ENCODE results near the gene RSBN1.
"Not testable (repeated sequence)": the region's sequence is repeated elsewhere in the genome, so short reads cannot be mapped to it uniquely, and the experiment has no call there.

RSBN1 gene

DNA sequence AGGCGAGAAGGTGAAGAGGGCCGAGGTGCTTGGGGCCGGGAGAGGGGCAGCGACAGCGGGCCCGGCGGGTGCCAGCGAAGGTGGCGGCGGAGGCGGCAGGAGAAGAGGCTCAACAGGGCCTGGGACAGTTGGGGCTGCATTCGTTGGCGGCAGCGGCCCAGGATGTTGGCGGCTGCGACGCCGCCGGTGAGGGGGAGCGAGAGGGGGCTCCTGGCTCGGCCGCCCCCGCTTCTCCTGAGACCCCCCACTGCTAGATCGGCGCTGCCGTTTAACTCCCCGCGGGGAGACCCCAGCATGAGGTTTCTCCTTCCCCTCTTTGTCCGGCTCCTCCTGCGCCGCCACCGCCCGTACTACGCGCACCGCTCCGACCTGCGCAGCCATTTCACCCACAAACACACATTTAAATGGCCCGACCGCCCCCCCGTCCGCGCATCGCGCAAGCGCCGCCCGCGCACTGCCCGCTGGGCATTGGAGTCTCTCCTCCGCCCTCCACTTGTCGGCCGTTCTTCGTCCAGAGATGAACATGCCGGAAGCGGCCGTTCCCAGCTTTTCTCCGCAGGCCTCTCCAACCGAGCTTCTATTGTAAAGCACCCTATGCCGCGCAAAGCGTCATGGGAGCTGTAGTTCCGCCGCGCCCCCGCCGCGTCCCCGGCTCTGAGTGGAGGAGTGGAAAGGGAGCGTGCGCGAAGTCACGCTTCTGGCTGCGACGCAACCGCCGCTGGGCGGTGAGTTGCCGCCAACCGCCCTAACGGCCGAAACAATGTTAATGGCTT lies at the start of gene RSBN1:
TSS of gene RSBN1 (minus strand) at position 589 of the 773 bp plus-strand sequence. CDS start at position 525, 64 bp downstream.
- DNase-seq = peak; percentile 98

DNA sequence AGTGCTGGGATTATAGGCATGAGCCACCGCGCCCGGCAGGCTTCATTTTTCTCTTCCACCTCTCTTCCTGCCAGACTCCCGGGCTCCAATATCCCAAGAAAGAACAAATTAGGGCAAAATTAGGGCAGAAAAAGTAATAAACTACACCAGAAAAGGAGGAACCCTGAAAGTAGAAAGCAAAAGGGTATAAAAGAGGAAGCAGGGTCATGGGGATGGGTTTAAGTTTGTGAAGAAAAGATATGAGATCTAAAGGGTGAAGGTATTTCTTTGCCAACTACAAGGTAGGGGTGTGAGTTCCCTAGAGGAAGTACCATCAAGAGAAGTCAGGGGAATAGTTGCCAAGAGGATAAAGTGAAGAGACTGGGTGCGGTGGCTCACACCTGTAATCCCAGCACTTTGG lies 49.4 kb upstream of the RSBN1 start:
- DNase-seq = no peak

DNA sequence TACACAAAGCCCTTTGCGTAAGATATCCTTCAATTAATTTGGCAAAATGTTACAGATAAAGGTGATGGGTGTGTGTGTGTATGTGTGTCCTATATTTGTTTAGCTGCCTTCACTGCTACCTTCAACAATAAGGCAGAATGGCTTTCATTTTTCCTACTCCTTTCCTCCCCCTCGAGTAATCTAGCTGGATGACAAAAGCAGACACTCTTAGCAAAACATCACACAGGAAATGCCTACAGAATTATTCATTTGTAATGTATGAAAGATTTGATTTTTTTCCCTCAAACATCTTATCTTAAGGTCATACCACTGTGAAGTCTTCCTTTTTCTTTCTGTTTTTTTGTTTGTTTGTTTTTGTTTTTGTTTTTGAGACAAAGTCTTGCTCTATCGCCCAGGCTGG lies 48.6 kb upstream of the RSBN1 start:
- DNase-seq = no peak

GRCh38 chr1:113859478-113860175 lies 47.4 kb upstream of the RSBN1 start:
- DNase-seq = no peak

- DNase-seq = no peak
Measured at GRCh38 chr1:113858982-113859381, 46.7 kb upstream of the RSBN1 start.

DNA sequence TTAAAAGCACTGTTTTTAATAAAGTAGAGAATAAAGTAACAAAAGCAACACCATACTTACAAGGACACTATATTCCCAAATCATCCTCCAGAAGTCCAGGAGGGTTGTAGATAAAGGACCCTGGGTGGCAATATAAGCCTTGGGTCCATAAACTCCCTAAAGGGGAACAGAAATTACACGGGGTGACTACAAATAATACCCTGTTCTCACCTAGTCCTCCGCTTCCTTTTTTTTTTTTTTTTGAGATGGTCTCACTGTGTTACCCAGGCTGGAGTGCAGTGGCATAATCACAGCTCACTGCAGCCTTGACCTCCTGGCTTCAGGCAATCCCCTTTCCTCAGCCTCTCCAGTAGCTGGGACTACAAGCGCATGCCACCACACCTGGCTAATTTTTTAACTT lies 46.1 kb upstream of the RSBN1 start:
- no peak for DNase-seq

DNA sequence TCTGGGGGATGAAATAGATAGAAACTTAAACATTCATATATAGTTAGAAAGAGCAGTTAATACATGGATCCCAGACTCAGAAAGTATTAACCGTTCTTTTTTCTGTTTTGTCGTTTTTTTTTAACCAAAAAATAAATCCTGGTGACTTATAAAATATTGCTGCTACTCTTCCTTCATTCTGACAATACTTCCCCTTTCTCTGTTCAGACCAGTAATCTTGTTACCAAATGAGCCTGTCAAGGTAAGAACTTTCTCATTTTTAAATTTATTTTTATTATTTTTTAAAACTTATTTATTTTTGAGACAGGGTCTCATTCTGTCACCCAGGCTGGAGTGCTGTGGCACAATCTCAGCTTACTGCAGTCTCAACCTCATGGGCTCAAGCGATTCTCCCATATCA lies 45.5 kb upstream of the RSBN1 start:
- no peak for DNase-seq

- no peak for DNase-seq
Measured at GRCh38 chr1:113856401-113856790, 44.1 kb upstream of the RSBN1 start.

DNA sequence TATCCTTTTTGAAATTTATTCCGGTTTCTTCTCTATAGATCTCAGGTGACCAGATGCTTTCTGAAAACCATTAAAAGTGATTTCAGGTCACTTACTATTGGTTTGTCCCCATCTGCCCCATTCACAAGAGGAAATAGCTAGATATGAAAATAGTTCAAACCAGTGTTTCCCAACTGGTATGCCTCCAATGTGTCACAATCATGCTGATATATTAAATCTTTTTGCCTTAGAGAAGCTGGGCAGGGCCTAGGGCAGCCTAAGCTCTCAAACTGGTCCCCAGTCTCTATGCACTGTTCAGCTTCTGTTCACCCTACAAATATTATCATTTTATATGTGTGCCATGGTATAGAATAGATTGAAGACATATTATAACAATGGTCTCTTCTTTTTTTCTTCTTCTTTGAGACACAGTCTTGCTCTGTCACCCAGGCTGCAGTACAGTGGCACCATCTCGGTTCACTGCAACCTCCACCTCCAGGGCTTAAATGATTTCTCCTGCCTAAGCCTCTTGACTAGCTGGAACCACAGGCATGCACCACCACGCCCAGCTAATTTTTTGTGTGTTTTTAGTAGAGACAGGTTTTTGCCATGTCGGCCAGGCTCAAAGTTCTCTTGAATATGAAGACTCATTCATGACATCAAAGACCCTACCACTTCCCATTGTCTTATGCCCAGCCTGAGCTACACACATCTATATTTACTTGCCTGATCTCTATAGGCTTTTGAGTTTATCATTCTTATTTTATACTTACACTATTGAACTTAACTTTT lies 43.5 kb upstream of the RSBN1 start:
- no peak for DNase-seq

DNA sequence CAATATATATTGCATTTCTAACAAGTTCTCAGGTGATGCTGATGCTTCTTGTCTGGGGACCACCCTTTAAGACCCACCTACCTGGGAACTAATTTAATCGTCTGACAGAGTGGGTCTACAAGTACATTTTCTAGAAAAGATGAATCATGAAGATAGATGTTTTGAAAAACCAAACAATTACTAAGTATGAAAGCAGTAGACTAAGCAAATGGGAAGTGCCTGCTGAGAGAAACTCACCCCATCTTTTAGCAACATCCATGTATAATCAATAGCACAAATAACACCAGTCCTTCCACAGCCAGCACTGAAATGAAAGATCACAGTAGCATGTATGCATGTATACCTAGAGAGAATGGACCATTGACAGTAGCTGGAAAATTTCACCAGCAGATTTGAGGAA lies 42.0 kb upstream of the RSBN1 start:
- no peak for DNase-seq

- not testable (repeated sequence) for DNase-seq
Measured at GRCh38 chr1:113852694-113853093, 40.4 kb upstream of the RSBN1 start.

GRCh38 chr1:113850127-113850796 lies 38.0 kb upstream of the RSBN1 start:
- DNase-seq = no peak

DNA sequence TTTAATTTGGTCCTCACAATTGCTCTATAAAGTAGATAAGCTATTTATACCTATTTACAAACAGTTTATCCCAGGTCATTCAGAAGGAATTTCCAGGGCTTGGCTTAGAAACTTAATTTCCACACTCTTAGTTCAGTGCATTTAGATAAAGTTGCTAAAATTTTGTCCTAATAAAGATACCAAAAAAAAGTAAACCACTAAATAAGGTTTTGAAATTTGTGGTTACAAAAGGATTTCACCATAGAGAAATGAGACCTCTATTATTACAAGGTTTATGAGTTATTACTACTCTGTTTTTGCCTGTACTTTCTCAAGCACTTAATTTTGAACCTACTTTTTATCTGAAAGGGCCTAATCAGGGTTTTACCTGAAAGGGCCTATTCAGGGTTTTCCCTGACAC lies 36.8 kb upstream of the RSBN1 start:
- no peak for DNase-seq

- no peak for DNase-seq
Measured at GRCh38 chr1:113846391-113847035, 34.2 kb upstream of the RSBN1 start.

- no peak for DNase-seq
Measured at GRCh38 chr1:113836534-113836933, 24.3 kb upstream of the RSBN1 start.

GRCh38 chr1:113835686-113836290 lies 23.5 kb upstream of the RSBN1 start:
- DNase-seq = no peak

DNA sequence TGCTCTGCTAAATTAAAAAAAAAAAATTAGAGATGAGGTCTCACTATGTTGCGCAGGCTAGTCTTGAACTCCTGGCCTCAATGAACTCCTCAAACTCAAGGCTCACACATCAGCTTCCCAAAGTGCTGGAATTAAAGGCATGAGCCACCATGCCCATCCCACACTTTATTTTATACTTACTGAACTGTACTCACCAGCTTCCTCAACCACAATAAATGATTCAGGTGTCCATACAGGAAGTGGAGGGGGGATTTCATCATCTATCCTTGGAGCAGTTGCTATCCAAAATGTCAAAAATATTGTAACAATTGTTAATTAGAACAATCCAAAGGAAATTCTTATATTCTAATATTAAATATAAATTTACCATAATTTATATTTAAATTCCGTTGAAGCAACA lies 22.4 kb upstream of the RSBN1 start:
- no peak for DNase-seq

DNA sequence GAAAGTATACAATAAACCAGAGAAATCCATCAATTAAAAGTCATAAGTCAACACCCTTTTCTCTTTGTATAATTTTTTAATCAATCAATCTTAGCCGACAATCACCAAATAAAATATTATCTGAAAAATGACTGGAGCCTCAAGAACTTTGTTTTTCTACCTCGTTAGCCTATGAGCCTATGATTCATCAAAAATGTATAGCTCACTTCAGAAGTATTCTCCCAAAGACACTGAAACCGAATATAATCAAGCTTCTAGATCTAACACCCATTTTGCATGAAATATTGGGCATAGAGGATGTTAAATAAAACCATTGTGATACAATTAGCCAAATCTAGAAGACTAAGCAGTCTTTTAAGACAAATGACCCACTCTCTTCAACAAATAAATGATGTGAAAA lies 17.8 kb upstream of the RSBN1 start:
- no peak for DNase-seq

DNA sequence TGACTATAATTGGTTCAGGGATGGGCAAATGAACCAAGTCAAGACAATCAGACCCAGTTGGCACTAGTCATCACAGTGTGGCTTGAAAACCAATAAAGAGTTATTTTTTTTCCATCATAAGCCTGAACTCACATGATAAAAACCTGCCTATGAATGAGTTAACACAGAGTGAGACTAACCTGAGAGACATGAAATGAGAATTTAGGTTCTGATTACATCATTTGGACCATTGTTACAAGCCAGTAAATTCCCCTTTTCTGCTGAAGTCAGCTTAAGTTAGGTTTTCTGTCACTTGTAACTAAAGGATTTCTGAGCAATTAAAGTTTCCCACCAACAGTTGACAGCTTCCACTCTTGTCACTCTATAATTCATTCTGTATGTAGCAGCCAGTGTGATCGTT lies 9.6 kb upstream of the RSBN1 start:
- DNase-seq = no peak

GRCh38 chr1:113818578-113818977 lies 6.3 kb upstream of the RSBN1 start:
- DNase-seq = no peak

DNA sequence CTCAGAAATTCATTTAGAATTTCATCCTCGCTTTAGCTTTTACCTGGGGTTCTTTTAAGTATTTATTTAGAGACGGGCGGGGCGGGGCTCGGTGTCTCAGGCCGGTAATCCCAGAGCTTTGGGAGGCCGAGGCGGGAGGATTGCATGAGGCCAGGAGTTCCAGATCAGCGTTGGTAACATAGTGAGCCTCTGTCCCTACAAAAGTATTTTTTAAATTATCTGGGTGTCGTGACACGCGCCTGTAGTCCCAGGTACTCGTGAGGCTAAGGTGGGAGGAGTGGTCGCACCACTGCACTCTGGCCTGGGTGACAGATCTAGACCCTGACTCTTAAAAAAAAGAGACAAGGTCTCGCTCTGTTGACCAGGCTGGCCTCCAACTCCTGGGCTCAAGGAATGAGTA lies 942 bp upstream of the RSBN1 start:
- no peak for DNase-seq

GRCh38 chr1:113812661-113813135 lies 422 bp upstream of the RSBN1 start:
- no peak for DNase-seq
